CD4-positive, alpha-beta T cell (primary cell): ENCODE data around the gene PLG. TPM values are rescaled to one million over a fixed set of nuclear protein-coding genes. Genes with fewer than 3 reads are reported as not detected.
"Not testable (repeated sequence)": the region's sequence is repeated elsewhere in the genome, so short reads cannot be mapped to it uniquely, and the experiment has no call there.

Experiments used
- ATAC-seq: fragments of 200-7000 bp; cut with Tn5 transposase; one replicate; pipeline ENCODE4 v1.10.0; 2022; ENCODE audit warnings: mild to moderate bottlenecking; ENCODE audit not compliant: poor library complexity
- CTCF ChIA-PET: fragments of 350-600 bp; sonication (Branson Sonifier 250); formaldehyde crosslinking; loops from one replicate; lab custom pipeline; 2021; ENCODE audit warnings: antibody characterized with exemption, inconsistent platforms; lab: Charles Lee
- POLR2A ChIA-PET: fragments of 350-600 bp; sonication (Branson Sonifier 250); formaldehyde crosslinking; loops from one replicate; lab custom pipeline; 2021; ENCODE audit warnings: antibody characterized with exemption, inconsistent platforms; lab: Charles Lee
- DNase-seq, 14 experiments: peaks; one replicate each; pipeline ENCODE4 v3.0.0-alpha.2; 2013 to 2020; ENCODE audit warnings: mixed read lengths in 2 of 14
- H3K27ac ChIP-seq, 2 donors: one replicate each; pipeline versions ENCODE4 v1.5.1 to v1.7.0; 2013; ENCODE audit warnings: low read length in 2 of 2, low read depth in 1 of 2, mild to moderate bottlenecking in 1 of 2
- H3K27me3 ChIP-seq, 2 experiments: 1 replicate in 1 of 2; 2 replicates in 1 of 2; pipeline versions ENCODE4 v1.6.1 to v1.7.0; 2013; ENCODE audit warnings: low read length in 2 of 2, control low read depth in 1 of 2, mild to moderate bottlenecking in 1 of 2, moderate library complexity in 1 of 2; ENCODE audit not compliant: insufficient read depth in 2 of 2, control insufficient read depth in 1 of 2
- H3K36me3 ChIP-seq: one replicate; pipeline ENCODE4 v1.6.1; 2013; ENCODE audit warnings: low read length, control low read depth; ENCODE audit not compliant: insufficient read depth
- H3K4me1 ChIP-seq: one replicate; pipeline ENCODE4 v1.6.1; 2013; ENCODE audit warnings: low read length, control low read depth; ENCODE audit not compliant: insufficient read depth
- H3K4me3 ChIP-seq: one replicate; pipeline ENCODE4 v1.5.1; 2013; ENCODE audit warnings: mild to moderate bottlenecking, low read length, moderate library complexity
- H3K9me3 ChIP-seq, 2 experiments: 1 replicate in 1 of 2; 2 replicates in 1 of 2; pipeline versions ENCODE4 v1.6.1 to v1.7.0; 2013; ENCODE audit warnings: low read length in 2 of 2, mild to moderate bottlenecking in 2 of 2, control low read depth in 1 of 2, moderate library complexity in 1 of 2; ENCODE audit not compliant: control insufficient read depth in 1 of 2, insufficient read depth in 1 of 2
- H3K27ac Mint-ChIP-seq: one replicate; pipeline ENCODE4 v1.8.0; 2020; ENCODE audit warnings: mixed read lengths
- H3K27me3 Mint-ChIP-seq: one replicate; pipeline ENCODE4 v1.8.0; 2021; ENCODE audit warnings: mixed read lengths
- H3K36me3 Mint-ChIP-seq: one replicate; pipeline ENCODE4 v1.8.0; 2021; ENCODE audit warnings: low read depth, mixed read lengths
- H3K4me1 Mint-ChIP-seq: one replicate; pipeline ENCODE4 v1.8.0; 2021; ENCODE audit warnings: low read depth, mixed read lengths
- H3K4me3 Mint-ChIP-seq: one replicate; pipeline ENCODE4 v1.8.0; 2020; ENCODE audit warnings: mild to moderate bottlenecking, mixed read lengths
- H3K9me3 Mint-ChIP-seq: one replicate; pipeline ENCODE4 v1.8.0; 2020; ENCODE audit warnings: mixed read lengths
- CTCF ChIP-seq: fragments of 200-600 bp; IDR thresholded peaks from one replicate; pipeline ENCODE4 v1.8.0; 2022; ENCODE audit warnings: antibody characterized with exemption, mild to moderate bottlenecking
- intact Hi-C, 2 experiments: fragments of 100-400 bp; cut with DNase I in 1 of 2; cut with micrococcal nuclease in 1 of 2; formaldehyde crosslinking; loops; one replicate each; pipeline versions ENCODE4 v1.15.1 to v1.9.0; 2023 to 2025; cut with DNase I, micrococcal nuclease
- total RNA-seq, 174 experiments: library from RNA in 2 of 174; stranded (reverse) in 2 of 174; gene quantifications; one replicate each; pipeline ENCODE4 v1.2.3 and lab custom pipeline; 2021 to 2026

Gene PLG
- total RNA-seq, 2 experiments from 2014 or later = not detected

- H3K27me3 ChIP-seq = no peaks in the 10 kb centered on the region
- Mint-ChIP-seq H3K27me3 (peaks cover 4% of the 10 kb centered on the region), H3K9me3 (no peaks in the 10 kb centered on the region), H3K36me3 (no peaks in the 10 kb centered on the region), H3K27ac (no peak overlapping the region), H3K4me3 (no peak overlapping the region), H3K4me1 (no peaks in the 10 kb centered on the region)
- no peaks in the 10 kb centered on the region for H3K36me3 ChIP-seq
- intact Hi-C loops = no loop called here
- no peaks in the 10 kb centered on the region for H3K9me3 ChIP-seq
- DNase-seq (no peak), ATAC-seq (no peak)
- no peak for TF ChIP-seq CTCF
- no peaks in the 10 kb centered on the region for H3K4me1 ChIP-seq
- ChIA-PET POLR2A (no interaction called here), CTCF (no interaction called here)
- H3K27ac ChIP-seq = no peak overlapping the region
- no peak overlapping the region for H3K4me3 ChIP-seq
Observed at GRCh38 chr6:160775792-160776580, 73.9 kb downstream of the PLG start.

- CTCF ChIA-PET, intact Hi-C loops, H3K27ac ChIP-seq: not testable (repeated sequence)
Observed at GRCh38 chr6:160779095-160779494, 77.1 kb downstream of the PLG start.

GRCh38 chr6:160780656-160781055, 78.6 kb downstream of the PLG start:
- H3K4me3 ChIP-seq, CTCF ChIA-PET, H3K4me1 Mint-ChIP-seq, POLR2A ChIA-PET, H3K9me3 Mint-ChIP-seq, H3K27me3 Mint-ChIP-seq, H3K27ac ChIP-seq, H3K36me3 Mint-ChIP-seq, ATAC-seq, H3K4me1 ChIP-seq, DNase-seq, H3K27me3 ChIP-seq, H3K9me3 ChIP-seq, intact Hi-C loops, H3K27ac Mint-ChIP-seq, H3K36me3 ChIP-seq, H3K4me3 Mint-ChIP-seq: not testable (repeated sequence)

More at GRCh38 chr6:160779095-160779494, 77.1 kb downstream of the PLG start:
- H3K27me3 Mint-ChIP-seq, H3K4me3 Mint-ChIP-seq, H3K36me3 Mint-ChIP-seq, H3K36me3 ChIP-seq, H3K9me3 Mint-ChIP-seq, H3K4me3 ChIP-seq, DNase-seq, H3K4me1 ChIP-seq, H3K27ac Mint-ChIP-seq, H3K9me3 ChIP-seq, POLR2A ChIA-PET, ATAC-seq, H3K27me3 ChIP-seq, H3K4me1 Mint-ChIP-seq: not testable (repeated sequence)

GRCh38 chr6:160781298-160781697, 79.3 kb downstream of the PLG start:
- Mint-ChIP-seq H3K27ac (no peak overlapping the region), H3K36me3 (no peaks in the 10 kb centered on the region), H3K27me3 (no peaks in the 10 kb centered on the region), H3K9me3 (no peaks in the 10 kb centered on the region), H3K4me1 (no peaks in the 10 kb centered on the region), H3K4me3 (no peak overlapping the region)
- no peak for TF ChIP-seq CTCF
- no peaks in the 10 kb centered on the region for H3K27me3 ChIP-seq
- intact Hi-C loops = no loop called here
- no peaks in the 10 kb centered on the region for H3K4me1 ChIP-seq
- no peaks in the 10 kb centered on the region for H3K9me3 ChIP-seq
- ATAC-seq (no peak), DNase-seq (no peak)
- POLR2A ChIA-PET = no interaction called here
- CTCF ChIA-PET = no interaction called here
- no peaks in the 10 kb centered on the region for H3K36me3 ChIP-seq
- H3K27ac ChIP-seq = no peak overlapping the region
- no peak overlapping the region for H3K4me3 ChIP-seq
